Stimulated activated CD4-positive, alpha-beta T cell treated with anti-CD3 and anti-CD28 coated beads, Interleukin-1b, Interleukin-23, amount 100 ng/mL, for 24 hours (primary cell): ENCODE data around the gene TNRC6A.

Experiments used
- DNase-seq, 4 experiments: peaks; one replicate each; pipeline ENCODE4 v3.0.0-alpha.2; 2020; ENCODE audit warnings: low read depth in 4 of 4, low spot score in 1 of 4

The TNRC6A gene

DNA sequence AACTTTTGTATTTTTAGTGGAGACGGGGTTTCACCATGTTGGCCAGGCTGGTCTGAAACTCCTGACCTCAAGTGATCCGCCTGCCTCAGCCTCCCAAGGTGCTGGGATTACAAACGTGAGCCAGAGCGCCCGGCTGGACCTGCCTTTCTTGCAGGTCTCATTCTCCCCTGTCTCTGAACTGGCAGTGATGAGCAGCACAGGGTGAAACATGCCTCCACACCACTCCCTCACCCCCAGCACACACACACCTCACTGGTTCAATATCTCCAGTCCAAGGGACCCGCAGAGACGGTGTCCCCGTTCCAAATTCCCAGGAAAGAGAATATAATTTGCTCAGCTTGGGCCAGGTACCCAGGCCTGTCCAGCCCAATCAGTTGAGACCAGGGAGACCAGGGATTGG lies 139.6 kb downstream of the TNRC6A start:
- no peak for DNase-seq

DNA sequence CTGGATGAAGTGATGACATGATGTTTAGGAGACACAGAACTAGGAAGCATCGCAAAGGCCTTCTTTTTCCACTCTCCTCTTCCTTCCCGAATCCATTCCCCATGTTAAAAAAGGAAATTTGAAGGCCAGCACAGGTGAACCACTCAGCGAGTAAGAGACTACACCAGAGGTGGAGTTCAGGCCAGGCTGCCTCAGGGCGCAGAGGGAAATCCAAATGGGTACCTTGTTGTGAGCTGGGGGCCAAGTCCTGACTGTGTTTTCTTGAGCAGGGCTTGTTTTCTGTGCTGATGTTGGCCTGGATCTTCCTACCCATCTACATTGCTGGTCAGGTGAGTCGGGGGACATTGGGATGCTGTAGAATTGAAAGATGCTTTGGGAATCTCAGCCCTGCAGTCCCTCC lies 142.4 kb downstream of the TNRC6A start:
- no peak for DNase-seq

- no peak for DNase-seq
Measured at GRCh38 chr16:24873028-24873427, 143.6 kb downstream of the TNRC6A start.

- no peak for DNase-seq
Measured at GRCh38 chr16:24875466-24875865, 146.0 kb downstream of the TNRC6A start.
